GM21717 (cell line): ENCODE data around the gene ZNF808.
A peak's percentile ranks its signal among the peaks of the same experiment; 100 is the strongest.
"Not testable (repeated sequence)": the region's sequence is repeated elsewhere in the genome, so short reads cannot be mapped to it uniquely, and the experiment has no call there.

Source experiments
- ATAC-seq: cut with Tn5 transposase; IDR thresholded peaks from one replicate; pipeline ENCODE4 v1.9.1; 2021; ENCODE audit warnings: mild to moderate bottlenecking, moderate library complexity; ENCODE audit not compliant: unreplicated experiment

Gene ZNF808

GRCh38 chr19:52592301-52592700, 64.8 kb downstream of the ZNF808 start:
- no peak for ATAC-seq

DNA sequence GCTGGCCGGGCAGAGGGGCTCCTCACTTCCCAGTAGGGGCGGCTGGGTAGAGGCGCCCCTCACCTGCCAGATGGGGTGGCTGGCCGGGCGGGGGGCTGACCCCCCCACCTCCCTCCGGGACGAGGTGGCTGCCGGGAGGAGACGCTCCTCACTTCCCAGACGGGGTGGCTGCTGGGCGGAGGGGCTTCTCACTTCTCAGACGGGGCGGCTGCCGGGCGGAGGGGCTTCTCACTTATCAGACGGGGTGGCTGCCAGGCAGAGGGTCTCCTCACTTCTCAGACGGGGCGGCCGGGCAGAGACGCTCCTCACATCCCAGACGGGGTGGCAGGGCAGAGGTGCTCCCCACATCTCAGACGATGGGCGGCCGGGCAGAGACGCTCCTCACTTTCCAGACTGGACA, 66.0 kb downstream of the ZNF808 start:
- not testable (repeated sequence) for ATAC-seq

DNA sequence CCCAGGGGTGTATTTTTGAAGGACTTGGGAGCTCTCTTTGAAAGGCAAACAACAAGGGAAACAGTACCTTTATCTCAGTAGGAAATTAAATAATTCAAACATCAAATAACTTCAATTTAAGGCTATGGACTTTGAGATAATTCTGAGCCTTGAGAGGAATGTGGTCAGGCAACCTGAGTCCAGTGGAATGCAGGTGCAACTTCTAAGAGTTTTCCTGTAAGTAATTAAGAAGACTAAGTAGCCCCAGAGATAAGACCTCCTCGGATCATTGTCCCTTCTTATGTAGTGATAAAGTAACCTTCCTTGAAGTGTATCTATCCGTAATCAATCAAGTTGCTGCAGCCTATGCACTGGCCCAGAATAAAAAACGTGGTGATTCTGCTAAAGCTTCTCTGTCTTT, 71.8 kb downstream of the ZNF808 start:
- no peak for ATAC-seq

- peak; percentile 20 for ATAC-seq
Measured at GRCh38 chr19:52600639-52601024, 73.2 kb downstream of the ZNF808 start.

- ATAC-seq = peak; percentile 90
Measured at GRCh38 chr19:52601025-52601973, 73.8 kb downstream of the ZNF808 start.

GRCh38 chr19:52601974-52602366, 74.5 kb downstream of the ZNF808 start:
- not testable (repeated sequence) for ATAC-seq

GRCh38 chr19:52602941-52603340, 75.5 kb downstream of the ZNF808 start:
- no peak for ATAC-seq

DNA sequence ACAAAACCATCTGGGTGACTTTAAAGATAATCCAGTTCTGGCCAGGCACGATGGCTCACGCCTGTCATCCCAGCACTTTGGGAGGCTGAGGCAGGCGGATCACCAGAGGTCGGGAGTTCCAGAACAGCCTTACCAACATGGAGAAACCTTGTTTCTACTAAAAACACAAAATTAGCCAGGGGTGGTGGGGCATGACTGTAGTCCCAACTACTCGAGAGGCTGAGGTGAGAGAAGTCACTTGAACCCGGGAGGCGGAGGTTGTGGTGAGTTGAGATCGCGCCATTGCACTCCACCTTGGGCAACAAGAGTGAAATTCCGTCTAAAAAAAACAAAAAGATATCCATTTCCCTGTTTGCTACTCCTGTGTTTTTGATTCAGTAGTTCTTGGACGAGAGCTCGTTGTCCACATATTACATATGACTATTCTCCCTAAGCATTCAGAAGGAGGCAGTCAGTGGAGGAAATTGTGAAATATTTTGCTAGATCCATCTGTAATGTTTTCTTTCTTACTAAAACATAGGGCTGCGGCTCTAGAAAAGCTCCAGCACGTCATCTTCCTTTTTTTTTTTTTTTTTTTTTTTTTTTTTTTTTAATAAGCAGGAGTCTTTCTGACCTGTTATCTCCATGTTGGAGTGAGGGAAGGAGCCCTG, 76.2 kb downstream of the ZNF808 start:
- ATAC-seq = no peak
